Right ventricle myocardium superior (tissue), 1 donor: ENCODE results near the gene CACNB2. TPM values are rescaled to one million over a fixed set of nuclear protein-coding genes. Genes with fewer than 3 reads are reported as not detected.
"Not testable (repeated sequence)": the region's sequence is repeated elsewhere in the genome, so short reads cannot be mapped to it uniquely, and the experiment has no call there.

Source experiments
- ATAC-seq: fragments of 200-7000 bp; cut with Tn5 transposase; one replicate; pipeline ENCODE4 v1.9.1; 2020; ENCODE audit warnings: mild to moderate bottlenecking; ENCODE audit not compliant: poor library complexity
- DNase-seq: peaks from one replicate; pipeline ENCODE4 v3.0.0-alpha.2; 2020
- intact Hi-C: fragments of 100-400 bp; cut with DNase I; formaldehyde crosslinking; loops from one replicate; pipeline ENCODE4 v1.11.2; 2022
- total RNA-seq: library from RNA; stranded (reverse); fragmentation: NEBNext Ultra II Directional; extraction: Animal tissue kit (Norgen Biotek cat#: 25700); gene quantifications from one replicate; pipeline ENCODE4 v1.2.1, GENCODE V29; 2021
- donor health status: DM: no; HTN: yes; CAD: no; lungs with severe emphysema.

The CACNB2 gene
- total RNA-seq, 1 donor from 2014 or later = 45.7 TPM

DNA sequence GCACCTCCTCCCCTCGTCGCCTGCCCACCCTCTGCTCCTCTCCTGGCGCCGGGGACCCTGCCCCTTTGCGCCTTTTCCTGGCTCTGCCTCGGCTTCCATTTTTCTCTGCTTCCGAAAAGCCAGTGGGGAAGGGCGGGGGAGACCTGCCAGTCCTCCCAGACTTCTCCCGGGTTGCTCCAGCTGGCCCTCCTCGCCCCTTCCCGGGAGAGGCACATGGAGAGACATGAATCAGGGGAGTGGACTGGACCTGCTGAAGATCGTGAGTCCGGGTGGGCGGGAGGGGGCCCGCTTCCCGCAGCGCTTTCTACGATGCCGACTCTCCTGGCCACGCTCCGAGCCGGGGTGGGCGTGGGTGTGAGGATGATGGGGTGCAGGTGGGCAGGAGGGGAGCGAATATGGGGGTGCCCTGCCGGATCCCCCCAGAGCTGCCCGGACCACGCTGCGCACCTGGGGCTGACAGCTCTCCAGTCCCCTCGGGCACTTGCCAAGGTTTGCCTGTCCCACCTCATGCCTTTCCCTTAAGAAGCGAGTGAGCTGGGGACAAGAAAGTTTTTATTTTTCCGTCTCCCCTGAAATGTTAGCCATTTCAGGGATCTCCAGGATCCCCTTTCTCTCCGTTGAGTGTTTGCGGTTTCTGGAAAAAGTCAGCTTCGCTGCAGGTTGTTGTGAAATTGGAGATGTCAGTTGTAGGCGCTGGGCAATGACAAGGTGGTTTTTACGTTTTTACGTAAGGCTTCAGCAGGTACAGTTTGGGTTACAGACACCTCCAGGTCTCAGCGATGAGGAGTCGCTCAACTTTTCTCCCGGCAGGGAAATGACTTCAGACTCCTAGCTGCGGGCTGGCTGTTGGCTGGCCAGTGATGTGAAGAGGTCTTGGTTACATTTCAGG lies 977 bp downstream of the CACNB2 start:
- intact Hi-C loops = loop anchor here (5.0 kb wide), 1 partner anchor 76 kb away; no protein-coding TSS in a partner anchor
- ATAC-seq (peak; percentile 12), DNase-seq (no peak)

DNA sequence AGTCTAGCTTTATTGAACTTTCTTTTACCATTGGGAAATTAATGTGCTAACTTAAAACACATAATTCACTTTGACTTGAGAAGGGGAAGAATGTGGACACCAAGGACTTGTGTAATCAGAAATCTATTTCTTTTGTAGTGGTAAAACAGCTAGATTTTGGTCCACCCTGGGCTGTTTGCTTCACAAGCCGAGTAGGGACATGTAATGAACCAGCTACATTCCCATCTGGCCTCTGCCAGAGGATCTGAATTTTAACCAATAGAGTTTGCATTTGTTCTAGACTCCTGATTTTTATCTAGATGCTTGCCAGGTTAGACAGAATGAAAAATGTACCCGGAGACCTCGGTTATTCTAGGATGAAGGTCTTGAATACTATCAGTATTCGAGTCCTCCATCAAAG lies 1.9 kb downstream of the CACNB2 start:
- intact Hi-C loops = loop anchor here (5.0 kb wide), 1 partner anchor 75 kb away; no protein-coding TSS in a partner anchor
- no peak for DNase-seq
- ATAC-seq = no peak

DNA sequence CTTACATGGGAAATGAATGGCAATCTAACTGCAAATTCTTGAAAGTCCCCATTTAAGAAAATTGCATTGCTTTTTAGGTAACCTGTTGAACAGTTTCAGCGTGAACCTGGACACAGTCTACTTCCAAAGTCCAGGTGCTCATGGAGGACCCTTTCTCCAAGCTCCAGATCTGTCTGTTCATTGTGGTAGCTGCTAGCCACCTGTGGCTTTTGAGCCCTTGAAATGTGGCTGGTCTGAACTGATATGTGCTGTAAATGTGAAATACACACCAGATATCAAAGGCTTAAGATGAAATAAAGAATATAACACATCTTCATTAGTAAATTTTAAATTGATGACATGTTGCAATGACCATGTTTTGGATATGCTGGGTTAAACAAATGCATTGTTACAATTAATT lies 4.2 kb downstream of the CACNB2 start:
- intact Hi-C loops = loop anchor here (5.0 kb wide), 1 partner anchor 73 kb away; no protein-coding TSS in a partner anchor
- ATAC-seq (no peak), DNase-seq (no peak)

DNA sequence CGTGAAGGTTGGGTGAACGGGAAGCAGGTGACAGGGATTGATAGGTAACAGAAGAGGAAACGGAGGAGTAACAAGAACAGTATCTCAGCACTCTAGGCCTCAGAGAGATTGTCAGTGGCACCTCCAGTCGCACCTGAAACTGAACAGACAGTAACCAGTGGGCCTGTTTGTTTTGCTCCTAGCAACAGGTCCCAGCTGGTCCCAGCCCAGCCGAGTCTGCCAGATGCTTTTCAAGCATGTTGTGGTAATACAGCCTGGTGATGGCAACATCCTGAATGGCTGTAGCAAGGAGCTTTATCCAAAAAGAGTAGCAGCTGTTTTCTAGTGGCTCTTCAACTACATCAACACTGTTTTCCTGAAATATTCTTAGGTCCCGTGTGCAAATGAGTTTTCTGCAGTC lies 4.7 kb downstream of the CACNB2 start:
- DNase-seq (peak; percentile 80), ATAC-seq (peak; percentile 80)
- intact Hi-C loops = loop anchor here (5.0 kb wide), 1 partner anchor 72 kb away; no protein-coding TSS in a partner anchor

DNA sequence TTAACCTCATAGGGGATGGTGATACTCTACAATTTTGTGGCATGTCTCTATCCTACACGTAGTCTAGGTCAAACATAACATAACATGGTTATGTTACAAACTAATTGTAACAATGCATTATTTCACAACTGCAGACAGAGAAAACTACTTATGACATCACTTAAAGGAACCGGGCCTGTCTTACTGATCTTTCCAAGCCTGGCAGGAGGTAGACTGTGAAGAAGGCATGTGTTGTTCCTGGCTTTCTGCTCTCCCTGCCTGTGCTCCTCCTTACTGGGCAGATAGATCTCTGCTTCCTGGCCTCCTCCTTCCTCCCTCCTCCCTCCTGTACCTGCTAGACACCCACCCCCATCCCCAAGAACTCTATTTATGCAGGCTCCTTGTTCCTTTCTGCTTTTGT lies 5.4 kb downstream of the CACNB2 start:
- ATAC-seq (no peak), DNase-seq (no peak)
- intact Hi-C loops = no loop called here

DNA sequence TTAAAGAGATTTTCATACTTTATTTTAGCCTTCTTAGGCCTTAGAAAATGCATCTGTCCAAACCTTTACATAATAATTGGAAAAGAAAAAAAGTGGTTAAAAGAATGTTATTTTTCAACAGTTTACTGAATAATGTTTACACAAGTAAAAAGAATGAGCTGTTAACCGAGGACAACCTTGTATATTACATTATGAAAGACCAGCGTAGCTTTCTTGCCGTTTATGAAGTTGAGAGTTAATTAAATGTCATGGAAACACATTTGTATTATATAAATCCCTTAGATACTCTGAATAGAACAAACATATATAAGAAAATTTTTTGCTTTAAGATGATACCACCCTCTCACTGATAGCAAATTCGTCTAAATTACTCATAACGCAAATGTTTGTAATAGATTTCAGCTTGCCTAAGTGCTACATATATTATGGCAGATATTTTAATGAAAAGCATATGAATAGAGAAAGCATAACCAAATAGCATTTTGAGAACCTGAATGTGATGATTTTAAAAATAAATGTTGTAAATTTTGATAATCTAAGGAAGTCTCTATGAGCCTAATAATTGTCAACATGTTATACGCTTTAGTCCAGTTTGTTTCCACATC lies 9.1 kb downstream of the CACNB2 start:
- intact Hi-C loops = no loop called here
- no peak for ATAC-seq

DNA sequence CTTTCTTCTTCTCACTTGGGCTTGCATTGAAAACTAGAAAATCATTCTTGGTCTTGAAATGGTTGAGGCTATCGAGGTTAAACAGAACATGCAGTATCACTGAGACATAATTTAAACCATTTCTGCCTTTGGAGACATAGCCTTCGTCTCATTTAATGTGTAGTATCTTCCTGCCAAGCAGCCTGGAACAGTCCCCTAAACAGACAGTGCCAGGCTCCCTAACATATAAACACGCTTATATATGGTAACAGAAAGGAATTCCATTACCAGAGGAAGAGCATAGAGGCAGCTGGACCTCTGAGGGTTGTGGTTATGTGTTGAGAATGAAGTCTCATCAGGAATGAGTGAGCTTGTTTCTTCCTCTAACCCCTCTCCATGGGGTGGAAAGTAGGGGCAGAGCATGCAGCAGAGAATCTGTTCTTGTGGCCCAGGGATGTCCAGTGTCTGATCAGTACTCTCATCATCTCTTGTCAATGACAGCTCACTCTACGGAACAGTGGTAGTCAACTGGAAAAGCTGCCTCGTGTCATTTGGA lies 11.2 kb downstream of the CACNB2 start:
- intact Hi-C loops = no loop called here
- DNase-seq = no peak
- ATAC-seq = no peak

More for the DNA sequence above, 9.1 kb downstream of the CACNB2 start:
- DNase-seq = no peak

DNA sequence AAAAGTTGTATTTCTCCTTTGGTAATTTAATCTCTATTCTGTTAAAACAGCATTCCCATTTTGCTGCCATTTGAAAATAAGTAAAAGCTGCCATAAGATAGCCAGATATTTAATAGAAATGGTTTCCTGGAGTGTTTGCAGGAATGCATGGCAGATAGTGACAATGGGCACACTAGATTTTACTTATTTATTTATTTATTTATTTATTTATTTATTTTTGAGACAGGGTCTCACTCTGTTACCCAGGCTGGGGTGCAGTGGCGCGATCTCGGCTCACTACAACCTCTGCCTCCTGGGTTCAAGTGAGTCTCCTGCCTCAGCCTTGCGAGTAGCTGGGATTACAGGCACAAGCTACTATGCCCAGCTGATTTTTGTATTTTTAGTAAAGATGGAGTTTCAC lies 13.2 kb downstream of the CACNB2 start:
- DNase-seq, intact Hi-C loops, ATAC-seq: not testable (repeated sequence)

DNA sequence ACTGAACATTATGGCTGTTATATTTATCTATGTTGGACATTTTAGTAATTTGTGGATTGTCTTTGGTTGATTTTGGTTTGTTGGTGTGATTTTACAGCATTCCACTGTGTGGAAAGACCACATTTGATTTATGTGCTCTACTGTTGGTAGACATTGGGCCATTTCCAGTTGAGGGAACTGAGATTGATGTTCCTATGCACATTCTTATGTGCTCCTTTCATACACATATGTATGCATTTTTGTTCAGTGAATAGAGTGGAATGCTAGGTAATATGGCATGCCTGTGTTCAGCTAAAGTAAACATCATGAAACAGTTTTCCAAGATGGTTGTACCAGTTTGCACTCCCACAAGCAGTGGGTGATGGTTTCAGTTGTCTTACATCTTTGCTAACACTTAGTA lies 15.1 kb downstream of the CACNB2 start:
- DNase-seq (no peak), ATAC-seq (no peak)
- intact Hi-C loops = no loop called here

DNA sequence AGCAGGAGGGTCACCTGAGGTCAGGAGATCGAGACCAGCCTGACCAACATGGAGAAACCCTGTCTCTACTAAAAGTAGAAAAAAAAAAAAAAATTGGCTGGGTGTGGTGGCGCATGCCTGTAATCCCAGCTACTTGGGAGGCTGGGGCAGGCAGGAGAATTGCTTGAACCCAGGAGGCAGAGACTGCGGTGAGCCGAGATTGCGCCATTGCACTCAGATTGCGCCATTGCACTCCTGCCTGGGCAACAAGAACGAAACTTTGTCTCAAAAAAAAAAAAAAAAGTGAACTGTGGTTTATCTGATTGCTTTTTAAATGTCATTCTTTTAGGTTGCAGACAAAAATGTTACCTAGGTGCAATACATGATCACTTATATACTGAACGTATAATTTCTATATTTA lies 16.6 kb downstream of the CACNB2 start:
- DNase-seq, ATAC-seq, intact Hi-C loops: not testable (repeated sequence)

DNA sequence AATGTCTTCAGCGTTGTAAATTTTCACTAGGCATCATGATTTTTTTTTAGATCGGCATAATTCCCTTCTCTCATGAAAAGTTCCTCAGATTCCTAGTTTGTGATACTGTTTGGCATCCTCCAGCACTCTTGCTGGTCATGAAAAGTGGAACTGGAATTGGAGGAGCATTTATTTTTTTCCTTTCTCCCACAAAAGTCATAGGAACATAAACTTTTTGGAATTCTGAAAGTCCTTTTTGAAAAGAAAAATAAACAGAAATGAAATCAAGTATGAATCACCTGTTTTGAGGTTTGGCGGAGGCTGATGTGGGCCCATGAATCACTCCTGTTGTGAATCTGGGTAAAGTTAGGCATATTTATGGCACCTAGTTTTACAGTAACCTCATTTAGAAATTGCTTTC lies 17.7 kb downstream of the CACNB2 start:
- intact Hi-C loops = no loop called here
- no peak for DNase-seq
- no peak for ATAC-seq

DNA sequence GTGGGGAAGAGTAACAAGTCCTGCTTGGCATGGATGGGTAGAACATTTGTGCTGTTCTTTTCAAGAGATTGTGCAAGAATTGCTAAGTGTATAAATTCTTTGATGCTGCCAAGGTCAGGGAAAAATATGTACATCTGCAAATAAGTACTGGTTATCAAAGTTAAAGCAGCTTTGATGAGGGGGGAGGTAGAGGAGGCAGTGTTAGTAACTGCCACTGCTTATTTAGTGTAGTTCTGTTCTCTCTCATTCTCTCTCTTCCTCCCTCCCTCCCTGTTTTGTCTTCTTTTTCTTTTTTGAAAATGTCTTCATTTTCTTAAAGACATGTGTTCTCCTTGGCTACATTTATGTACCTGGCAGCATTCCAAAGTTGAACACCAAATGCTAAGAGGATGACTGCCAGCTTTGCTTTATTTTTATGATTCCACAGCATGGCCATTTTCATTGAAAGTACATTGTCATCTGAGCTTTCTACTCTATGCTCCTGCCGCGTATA lies 18.6 kb downstream of the CACNB2 start:
- DNase-seq (no peak), ATAC-seq (peak; percentile 64)
- intact Hi-C loops = no loop called here

DNA sequence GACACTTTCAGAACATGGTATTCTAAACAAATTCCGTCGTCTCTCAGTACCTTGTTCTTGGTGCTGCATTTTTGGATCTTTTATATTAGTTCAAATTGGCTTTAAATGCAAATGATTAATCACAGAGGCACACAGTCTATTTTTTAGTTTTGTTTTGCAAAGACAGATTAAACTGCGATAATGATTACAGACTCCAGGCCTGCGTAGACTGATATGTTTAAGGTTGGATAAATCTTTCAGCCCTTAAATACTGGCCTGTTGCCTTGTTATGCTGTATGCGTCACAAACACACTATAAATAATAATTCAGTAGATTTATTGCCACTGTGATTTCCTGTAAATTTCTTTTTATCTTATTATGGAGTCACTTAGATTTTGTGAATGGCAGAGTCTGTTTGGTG lies 19.3 kb downstream of the CACNB2 start:
- DNase-seq (no peak), ATAC-seq (no peak)
- intact Hi-C loops = no loop called here

DNA sequence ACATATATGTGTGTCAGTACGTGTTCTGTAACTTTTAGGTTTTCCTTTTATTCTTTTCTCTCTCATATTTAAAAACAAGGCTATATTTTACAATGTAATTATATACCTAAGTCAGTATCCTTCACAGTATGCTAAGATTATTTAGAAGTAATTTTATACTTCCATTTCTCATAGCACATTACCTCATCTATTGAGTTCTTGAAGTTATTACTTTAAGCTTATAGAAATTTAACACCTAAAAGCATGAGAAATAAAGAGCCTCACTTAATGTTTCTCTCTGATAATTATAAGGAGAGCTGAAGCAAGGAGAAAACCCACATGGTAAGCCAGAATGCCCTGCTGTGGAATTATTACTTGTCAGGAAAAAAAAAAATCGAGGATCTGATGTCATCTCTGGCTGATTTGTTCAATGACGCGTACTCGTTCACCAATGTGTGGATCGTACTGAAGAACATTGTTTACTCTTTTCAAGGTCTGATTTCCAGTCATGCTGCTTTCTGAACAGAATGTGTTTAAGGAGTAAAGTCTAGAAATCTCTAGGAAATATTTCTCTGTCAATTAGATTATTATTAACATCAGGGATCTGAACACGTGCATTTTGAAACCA lies 21.9 kb downstream of the CACNB2 start:
- intact Hi-C loops = no loop called here
- ATAC-seq (no peak), DNase-seq (no peak)

DNA sequence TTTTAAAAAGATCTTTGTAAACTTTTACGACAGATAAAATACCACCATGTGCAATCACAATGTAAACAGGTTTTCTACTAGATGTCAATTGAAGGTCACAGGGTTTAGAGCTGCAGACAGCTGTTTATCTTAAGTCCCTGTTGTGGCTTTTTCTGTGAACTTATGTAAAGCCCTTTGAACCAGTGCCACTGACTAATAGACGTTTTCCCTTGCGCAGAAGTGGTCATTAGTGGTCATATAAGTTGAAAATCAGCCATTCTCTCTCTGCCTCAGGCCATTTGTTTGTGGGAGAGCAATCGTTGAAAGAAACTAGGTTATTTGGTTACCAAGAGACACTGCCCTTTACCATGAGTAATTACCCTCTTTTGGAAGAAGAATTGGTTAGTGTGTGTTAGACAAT lies 23.9 kb downstream of the CACNB2 start:
- intact Hi-C loops = no loop called here
- DNase-seq (no peak), ATAC-seq (no peak)

DNA sequence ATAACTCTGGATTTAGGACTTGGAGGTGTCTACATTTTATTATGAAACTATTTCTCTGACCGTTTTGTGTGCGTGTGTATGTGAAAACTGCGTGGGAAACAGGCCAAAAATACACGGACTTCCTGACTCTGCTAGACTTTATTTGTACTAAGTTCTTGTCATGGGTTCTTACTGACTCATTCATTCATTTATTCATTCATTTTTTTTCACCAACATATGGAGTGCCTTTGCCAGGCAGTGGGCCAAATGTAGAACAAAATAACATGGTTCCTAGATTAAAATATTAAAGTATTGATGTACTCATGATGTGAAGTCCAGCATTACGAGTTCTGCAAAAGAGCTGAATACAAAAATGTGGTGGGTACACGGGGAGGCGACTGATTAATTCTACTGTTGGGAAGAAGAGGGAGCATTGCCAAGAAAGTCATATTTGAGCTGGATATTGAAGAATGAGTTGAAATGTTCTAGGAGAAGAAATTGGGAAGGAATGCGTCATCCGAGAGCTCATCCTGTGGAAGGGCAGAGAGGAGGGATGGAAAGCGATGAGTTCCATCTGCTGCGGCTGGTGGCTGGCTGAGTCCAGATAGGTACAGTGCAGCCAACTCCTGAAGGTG lies 24.6 kb downstream of the CACNB2 start:
- no peak for DNase-seq
- ATAC-seq = no peak
- intact Hi-C loops = no loop called here

DNA sequence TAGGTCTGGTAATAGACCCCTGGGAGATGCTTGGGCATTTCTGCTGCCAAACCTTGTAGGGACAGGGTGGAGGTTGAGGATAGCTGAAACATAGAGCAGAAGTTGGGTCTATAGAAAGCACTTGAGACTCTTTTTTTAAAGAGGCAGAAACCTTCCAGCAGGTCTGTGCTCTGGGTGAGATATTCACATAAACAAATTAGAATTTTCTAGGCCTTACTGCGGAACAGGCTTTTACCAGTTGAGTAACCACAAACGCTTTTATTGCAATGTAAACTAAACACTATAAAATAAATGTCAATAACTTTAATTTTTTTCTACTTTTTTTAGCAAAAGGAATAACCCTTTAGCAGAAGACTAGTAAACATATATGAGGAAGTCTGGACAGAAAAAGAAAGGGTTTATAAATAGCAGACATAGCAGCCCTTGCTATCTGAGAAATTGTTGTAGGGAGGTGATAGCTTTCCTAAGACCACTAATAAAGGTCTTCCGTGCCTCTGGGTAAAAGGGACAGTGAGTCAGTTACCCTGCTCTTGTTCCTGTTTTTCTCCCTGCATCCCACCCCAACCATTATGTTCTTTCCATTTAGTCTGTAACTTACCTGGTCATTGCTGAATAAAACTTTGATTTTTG lies 38.7 kb downstream of the CACNB2 start:
- intact Hi-C loops = no loop called here
- DNase-seq (no peak), ATAC-seq (peak; percentile 49)

DNA sequence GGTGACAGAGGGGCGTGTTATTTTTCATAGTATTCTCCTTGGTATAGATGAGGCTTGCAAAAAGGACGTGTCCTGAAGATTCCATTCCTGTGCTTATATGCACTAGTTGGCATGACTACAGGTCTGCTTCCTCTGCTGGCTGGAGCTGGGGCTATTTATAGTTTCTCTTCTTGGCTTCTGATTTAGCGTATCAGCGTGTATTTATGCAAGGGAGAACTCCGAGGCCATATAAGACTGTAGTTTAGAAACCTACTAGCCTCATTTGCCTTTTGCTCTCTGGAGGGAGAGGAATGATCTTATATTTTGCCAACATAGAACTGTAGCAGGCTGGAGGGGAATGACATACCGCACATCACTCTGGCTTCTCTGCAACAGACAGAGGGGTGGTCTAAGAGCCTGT lies 39.7 kb downstream of the CACNB2 start:
- DNase-seq (no peak), ATAC-seq (peak; percentile 93)
- intact Hi-C loops = no loop called here
